ENCODE measurements around the gene LRRTM4. TPM values are rescaled to one million over a fixed set of nuclear protein-coding genes. Genes with fewer than 3 reads are reported as not detected.

LRRTM4 gene
- total RNA-seq, 1 donor from 2014 or later = 28.8 TPM

GRCh38 chr2:76829374-76830234, 692.6 kb downstream of the LRRTM4 start:
- no peak overlapping the region for H3K4me3 Mint-ChIP-seq
- H3K27me3 Mint-ChIP-seq (ENCODE audit: low read depth) = no peaks in the 10 kb centered on the region
- DNase-seq (ENCODE audit: low spot score in 2 of 2, unreplicated experiment in 2 of 2) = no peak
- no peaks in the 10 kb centered on the region for H3K36me3 Mint-ChIP-seq
- TF ChIP-seq CTCF (IDR thresholded peaks at IDR 0.05; ENCODE audit: unreplicated experiment) = no peak
- H3K9me3 Mint-ChIP-seq = no peaks in the 10 kb centered on the region
- H3K4me1 Mint-ChIP-seq = peaks cover 18% of the 10 kb centered on the region
- no peak overlapping the region for H3K27ac Mint-ChIP-seq

GRCh38 chr2:76826691-76827090, 695.5 kb downstream of the LRRTM4 start:
- no peak for TF ChIP-seq CTCF (IDR thresholded peaks at IDR 0.05; ENCODE audit: unreplicated experiment)
- H3K36me3 Mint-ChIP-seq = no peaks in the 10 kb centered on the region
- H3K9me3 Mint-ChIP-seq = no peaks in the 10 kb centered on the region

GRCh38 chr2:76825140-76825970, 696.8 kb downstream of the LRRTM4 start:
- H3K4me3 Mint-ChIP-seq = no peak overlapping the region
- DNase-seq (ENCODE audit: low spot score in 2 of 2, unreplicated experiment in 2 of 2) = no peak
- TF ChIP-seq CTCF (IDR thresholded peaks at IDR 0.05; ENCODE audit: unreplicated experiment) = no peak
- no peaks in the 10 kb centered on the region for H3K27me3 Mint-ChIP-seq (ENCODE audit: low read depth)
- no peaks in the 10 kb centered on the region for H3K9me3 Mint-ChIP-seq
- no peak overlapping the region for H3K27ac Mint-ChIP-seq
- H3K36me3 Mint-ChIP-seq = no peaks in the 10 kb centered on the region
- H3K4me1 Mint-ChIP-seq = peaks cover 18% of the 10 kb centered on the region

More at GRCh38 chr2:76826691-76827090, 695.5 kb downstream of the LRRTM4 start:
- no peaks in the 10 kb centered on the region for H3K27me3 Mint-ChIP-seq (ENCODE audit: low read depth)
- H3K4me3 Mint-ChIP-seq = no peak overlapping the region
- no peak for DNase-seq (ENCODE audit: low spot score in 2 of 2, unreplicated experiment in 2 of 2)
- H3K27ac Mint-ChIP-seq = no peak overlapping the region
- H3K4me1 Mint-ChIP-seq = peaks cover 18% of the 10 kb centered on the region

GRCh38 chr2:76821731-76822130, 700.4 kb downstream of the LRRTM4 start:
- Mint-ChIP-seq H3K27ac (no peak overlapping the region), H3K9me3 (peaks cover 5% of the 10 kb centered on the region), H3K27me3 (ENCODE audit: low read depth) (no peaks in the 10 kb centered on the region), H3K4me1 (peaks cover 19% of the 10 kb centered on the region), H3K4me3 (no peak overlapping the region), H3K36me3 (no peaks in the 10 kb centered on the region)
- DNase-seq (ENCODE audit: low spot score in 2 of 2, unreplicated experiment in 2 of 2) = no peak
- no peak for TF ChIP-seq CTCF (IDR thresholded peaks at IDR 0.05; ENCODE audit: unreplicated experiment)

GRCh38 chr2:76813084-76813483, 709.1 kb downstream of the LRRTM4 start:
- Mint-ChIP-seq H3K4me1 (peaks cover 54% of the 10 kb centered on the region), H3K36me3 (no peaks in the 10 kb centered on the region), H3K27me3 (ENCODE audit: low read depth) (no peaks in the 10 kb centered on the region), H3K9me3 (no peaks in the 10 kb centered on the region), H3K4me3 (no peak overlapping the region), H3K27ac (no peak overlapping the region)
- DNase-seq (ENCODE audit: low spot score in 2 of 2, unreplicated experiment in 2 of 2) = no peak
- TF ChIP-seq CTCF (IDR thresholded peaks at IDR 0.05; ENCODE audit: unreplicated experiment) = no peak
